GM21515 (cell line): ENCODE measurements around the gene KCNK7.
"Not testable (repeated sequence)": the region's sequence is repeated elsewhere in the genome, so short reads cannot be mapped to it uniquely, and the experiment has no call there.

Source experiments
- ATAC-seq: cut with Tn5 transposase; IDR thresholded peaks from one replicate; pipeline ENCODE4 v1.9.1; 2021; ENCODE audit not compliant: unreplicated experiment

The KCNK7 gene

GRCh38 chr11:65595543-65596281 is at the start of gene KCNK7:
Gene KCNK7, minus strand, starts transcription at chr11:65595800. Its CDS starts 28 bp downstream, at chr11:65595772.
- ATAC-seq, result no peak

DNA sequence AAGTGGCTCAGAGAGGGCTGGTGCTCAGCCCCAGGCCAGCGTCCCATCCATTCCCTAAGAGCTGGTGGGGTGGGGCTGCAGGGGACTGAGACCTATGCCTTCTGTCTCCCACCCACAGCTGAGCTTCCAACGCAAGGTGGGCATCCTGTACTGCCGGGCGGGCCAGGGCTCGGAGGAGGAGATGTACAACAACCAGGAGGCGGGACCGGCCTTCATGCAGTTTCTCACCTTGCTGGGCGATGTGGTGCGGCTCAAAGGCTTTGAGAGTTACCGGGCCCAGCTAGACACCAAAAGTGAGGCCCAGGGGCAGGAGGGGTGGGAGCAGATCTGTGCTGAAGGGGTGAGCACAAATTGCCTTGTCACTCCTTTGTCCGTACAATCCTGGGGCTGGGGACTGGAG is 49.2 kb upstream of the KCNK7 start:
- ATAC-seq, result no peak

DNA sequence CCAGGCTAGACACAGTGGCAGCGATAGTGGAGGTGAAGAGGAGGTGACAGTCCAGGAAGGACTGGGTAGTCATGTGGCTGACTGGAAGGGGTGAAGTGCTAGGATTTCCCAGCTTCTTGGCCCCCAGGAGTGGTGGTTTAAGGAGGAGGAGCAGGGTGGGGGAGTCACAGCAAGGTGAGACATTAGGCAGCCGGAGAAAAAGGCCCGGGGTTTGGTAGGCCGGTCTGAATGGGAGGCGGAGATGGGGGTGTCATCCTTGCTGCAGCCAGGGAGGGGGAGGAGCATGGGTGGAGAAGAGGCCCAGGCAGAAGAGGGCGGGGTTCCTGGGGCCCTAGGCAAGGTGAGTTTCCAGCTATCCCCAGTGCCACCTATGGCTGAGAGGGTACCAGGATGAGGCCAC is 48.4 kb upstream of the KCNK7 start:
- ATAC-seq, result no peak

DNA sequence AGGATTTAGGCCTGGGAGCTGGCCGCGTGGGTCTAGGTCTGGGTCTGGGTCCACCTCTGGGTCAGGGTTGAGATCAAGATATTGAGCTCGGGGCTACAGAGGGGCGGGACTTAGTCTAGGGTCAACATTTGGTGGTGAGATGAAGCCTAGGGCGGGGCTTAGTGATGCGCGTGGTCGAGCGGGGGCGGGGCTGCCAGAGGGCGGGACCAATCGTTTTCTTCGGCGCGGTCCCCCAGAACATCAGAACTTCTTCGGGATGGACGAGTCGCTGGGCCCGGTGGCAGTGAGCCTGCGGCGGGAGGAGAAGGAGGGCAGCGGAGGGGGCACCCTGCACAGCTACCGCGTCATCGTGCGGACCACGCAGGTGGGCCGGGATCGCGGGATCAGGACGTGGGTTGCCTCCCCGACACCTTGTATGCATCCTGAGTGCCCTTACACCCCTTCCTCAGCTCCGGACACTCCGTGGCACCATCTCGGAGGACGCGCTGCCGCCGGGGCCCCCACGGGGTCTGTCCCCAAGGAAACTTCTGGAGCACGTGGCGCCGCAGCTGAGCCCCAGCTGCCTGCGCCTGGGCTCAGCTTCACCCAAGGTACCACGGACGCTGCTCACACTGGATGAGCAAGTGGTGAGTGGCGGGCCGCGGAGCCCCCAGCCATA is 46.5 kb upstream of the KCNK7 start:
- no peak for ATAC-seq

GRCh38 chr11:65641297-65642013 is 45.9 kb upstream of the KCNK7 start:
- ATAC-seq, result no peak

DNA sequence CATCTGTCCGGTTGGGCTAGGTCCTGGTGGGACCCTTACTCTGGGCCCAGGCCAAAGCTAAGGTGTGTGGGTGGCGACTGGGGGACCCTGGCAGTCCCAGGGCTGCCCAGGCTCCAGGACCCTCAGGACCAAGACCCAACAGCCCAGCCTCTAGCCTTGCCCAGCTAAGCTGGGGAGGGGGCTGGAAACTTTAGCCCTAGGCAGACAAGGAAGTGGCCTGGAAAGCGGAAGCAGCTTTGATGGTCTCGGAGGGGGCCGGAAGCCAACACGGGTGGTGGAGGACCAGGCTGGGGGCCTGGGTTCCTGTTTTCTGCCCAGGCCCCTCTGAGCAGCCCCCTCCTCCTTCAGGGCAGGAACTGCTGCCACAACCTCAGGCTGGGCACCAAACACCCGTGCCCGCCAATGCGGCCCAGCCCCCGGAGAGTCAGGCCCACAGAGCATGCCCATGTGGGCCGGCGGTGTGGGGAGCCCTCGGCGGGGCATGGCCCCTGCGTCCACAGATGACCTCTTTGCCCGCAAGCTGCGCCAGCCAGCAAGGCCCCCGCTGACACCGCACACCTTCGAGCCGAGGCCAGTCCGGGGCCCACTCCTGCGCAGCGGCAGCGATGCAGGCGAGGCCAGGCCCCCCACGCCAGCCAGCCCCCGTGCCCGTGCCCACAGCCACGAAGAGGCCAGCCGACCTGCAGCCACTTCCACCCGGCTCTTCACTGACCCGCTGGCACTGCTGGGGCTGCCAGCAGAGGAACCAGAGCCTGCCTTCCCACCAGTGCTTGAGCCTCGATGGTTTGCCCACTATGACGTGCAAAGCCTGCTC is 45.1 kb upstream of the KCNK7 start:
- no peak for ATAC-seq

DNA sequence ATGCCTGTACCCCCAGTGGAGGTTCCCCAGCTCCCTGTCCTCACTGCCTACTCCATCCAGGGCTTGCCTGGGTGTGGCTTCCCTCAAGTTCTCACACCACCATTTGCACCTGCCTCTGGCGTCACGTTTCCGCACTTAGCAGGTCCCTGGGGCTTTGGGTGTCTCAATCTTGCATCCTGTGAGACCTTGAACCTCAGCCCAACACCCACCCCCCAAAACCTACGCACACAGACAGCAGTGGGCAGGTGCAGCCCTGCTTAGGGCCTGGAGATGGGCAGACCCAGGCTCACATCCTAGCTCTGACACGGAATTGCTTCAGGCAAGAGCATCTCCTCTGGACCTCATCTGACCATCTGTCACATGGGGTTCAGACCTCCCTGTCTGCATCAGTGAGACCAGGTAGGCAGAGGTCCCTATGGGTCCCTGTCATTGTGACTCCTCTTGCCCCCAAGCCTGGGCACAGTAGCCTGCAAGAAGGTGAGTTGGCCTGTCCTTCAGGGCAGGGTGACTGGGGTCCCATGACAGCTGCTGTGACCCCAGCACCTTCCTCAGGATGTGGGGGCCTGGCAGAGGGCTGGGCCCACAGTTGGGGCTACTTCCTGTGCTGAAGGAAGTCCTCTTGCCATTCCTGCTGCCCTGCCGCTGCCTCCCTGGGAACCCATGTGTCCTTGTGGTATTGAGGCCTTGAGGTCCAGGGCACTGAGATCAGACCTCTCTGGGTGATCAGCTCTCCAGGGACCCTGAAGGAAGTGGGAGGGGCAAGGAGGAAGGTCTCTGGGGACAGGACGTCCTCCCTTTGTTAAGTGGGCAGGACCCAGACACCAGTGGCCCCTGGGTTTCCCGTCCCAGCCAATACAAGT is 44.3 kb upstream of the KCNK7 start:
- peak; percentile 31 for ATAC-seq

- ATAC-seq, result not testable (repeated sequence)
Observed at GRCh38 chr11:65639228-65639597, 43.6 kb upstream of the KCNK7 start.

DNA sequence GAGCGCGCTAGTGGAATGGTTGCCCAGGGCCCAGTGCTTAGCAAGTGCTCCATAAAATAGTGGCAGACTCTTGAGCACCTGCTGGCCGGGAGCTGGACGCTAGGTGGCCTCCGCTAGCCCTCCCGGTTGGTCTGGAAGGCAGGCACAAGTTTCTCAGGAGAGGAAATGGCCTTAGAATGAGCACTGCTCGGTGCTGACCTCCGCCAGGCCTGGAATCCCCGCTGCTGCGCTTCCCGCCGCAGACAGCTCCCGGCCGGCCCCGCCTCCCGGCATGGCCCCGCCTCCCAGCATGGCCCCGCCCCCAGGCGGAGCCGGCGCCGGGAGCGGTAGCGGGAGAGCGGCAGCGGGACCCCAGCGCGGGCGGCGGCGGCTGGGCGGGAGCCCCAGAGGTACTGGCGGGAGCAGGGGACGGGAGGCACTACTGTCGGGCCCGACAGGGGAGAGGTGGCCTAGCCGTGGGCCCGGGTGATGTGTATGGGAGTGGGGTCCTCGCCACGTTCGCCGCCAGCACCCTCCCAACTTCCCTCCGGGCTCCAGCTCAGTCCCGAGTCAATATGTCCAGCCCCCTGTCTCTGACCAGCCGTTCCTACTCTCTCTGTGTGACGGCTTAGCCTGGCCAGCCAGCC is 42.3 kb upstream of the KCNK7 start, which contains the start of gene SIPA1:
TSS of gene SIPA1 (plus strand) at position 308 of the 626 bp plus-strand sequence. CDS start 2,821 bp downstream, outside the sequence.
- ATAC-seq, result peak; percentile 43

GRCh38 chr11:65637032-65637557 is 41.5 kb upstream of the KCNK7 start:
- no peak for ATAC-seq

DNA sequence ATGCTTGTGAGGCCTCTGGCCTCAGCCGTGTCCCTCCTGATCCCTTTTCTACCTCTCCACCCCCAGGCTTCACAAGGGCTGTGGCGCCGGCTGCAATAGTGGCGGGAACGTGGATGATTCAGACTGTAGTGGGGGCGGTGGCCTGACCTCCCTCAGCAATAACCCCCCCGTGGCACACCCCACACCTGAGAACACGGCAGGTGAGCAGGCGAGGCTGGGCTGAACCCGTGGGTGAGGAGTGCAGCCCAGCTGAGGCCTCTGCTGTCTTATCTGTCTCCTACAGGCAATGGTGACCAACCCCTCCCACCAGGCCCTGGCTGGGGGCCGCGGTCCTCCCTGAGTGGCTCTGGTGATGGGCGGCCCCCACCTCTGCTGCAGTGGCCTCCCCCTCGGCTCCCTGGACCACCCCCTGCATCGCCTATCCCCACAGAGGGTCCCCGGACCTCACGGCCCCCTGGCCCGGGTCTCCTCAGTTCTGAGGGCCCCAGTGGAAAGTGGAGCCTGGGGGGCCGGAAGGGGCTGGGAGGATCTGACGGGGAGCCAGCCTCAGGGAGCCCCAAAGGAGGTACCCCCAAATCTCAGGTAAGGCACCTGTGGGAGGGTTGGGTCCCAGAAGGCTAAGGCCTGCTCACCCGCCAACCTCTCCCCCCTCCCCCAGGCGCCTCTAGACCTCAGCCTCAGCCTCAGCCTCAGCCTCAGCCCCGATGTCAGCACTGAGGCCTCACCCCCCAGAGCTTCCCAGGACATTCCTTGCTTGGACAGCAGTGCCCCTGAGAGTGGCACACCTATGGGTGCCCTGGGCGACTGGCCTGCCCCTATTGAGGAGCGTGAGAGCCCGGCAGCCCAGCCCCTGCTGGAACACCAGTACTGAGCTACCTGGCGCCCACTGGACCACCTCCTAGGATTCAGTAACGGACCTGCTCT is 40.8 kb upstream of the KCNK7 start:
- ATAC-seq, result no peak

GRCh38 chr11:65634905-65635731 is 39.5 kb upstream of the KCNK7 start:
- no peak for ATAC-seq

- ATAC-seq, result no peak
Observed at GRCh38 chr11:65634440-65634839, 38.8 kb upstream of the KCNK7 start.

DNA sequence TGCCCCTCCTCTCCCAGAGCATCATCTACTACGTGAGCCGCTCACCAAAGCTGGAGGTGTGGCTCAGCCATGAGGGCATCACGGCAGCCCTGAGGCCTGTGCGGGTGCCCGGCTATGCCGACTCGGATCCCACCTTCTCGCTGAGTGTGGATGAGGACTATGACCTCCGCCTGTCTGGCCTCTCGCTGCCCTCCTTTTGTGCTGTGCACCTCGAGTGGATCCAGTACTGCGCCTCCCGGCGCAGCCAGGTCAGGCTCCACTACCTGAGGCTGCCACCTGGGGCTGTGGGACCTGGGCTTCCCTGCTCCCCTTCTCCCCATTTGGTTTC is 38.5 kb upstream of the KCNK7 start:
- no peak for ATAC-seq

DNA sequence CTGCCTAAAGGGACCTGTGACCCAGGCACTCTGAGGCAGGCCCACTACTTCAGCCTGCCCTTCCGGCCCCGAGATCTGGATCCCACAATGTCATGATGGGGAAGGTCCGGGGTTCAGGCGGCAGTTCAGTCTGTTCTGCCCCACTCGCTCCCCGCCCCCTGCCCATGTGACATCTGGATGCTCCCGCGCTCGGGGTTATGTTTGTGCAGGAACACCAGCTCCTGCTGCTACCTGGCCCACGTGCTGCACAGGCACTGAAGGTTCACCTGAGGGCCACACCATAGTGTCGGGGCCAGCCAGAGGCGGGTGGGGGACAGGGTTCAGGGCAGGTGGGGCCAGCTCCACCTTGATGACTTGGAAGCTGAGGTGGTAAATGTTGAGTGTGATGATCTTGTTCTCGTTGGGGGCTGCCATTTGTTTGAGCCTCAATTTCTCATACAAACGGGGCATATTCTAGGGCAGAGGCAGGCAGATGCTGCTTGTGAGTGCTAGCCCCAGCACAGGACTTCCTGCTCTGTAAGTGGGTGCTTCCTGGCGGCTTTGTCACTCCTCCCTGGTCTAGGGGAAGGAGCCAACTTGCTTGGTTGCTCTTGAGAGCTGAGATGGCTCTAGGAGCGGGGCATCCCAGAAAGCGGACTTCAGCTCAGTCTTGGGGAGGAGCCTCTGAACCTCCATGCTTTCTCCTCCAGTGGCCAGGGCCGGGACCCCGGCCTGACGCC is 37.9 kb upstream of the KCNK7 start:
- ATAC-seq, result no peak

GRCh38 chr11:65630215-65630614 is 34.6 kb upstream of the KCNK7 start:
- ATAC-seq, result no peak

DNA sequence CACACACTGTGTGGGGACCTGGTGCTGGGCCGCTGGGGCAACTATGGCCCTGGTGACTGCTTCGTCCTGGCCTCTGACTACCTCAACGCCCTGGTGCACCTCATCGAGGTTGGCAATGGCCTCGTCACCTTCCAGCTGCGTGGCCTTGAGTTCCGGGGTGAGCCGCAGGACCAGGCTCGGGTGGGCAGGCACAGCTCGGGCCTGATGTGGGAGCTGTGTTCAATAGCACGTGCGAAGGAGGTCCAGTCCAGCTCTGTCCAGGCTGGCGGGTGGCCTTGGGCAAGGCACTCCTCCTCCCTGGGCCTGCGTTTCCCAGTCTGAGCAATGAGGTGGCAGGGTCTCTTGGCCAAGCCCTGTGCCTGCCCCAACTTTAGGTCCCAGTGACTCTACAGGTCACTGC is 34.0 kb upstream of the KCNK7 start:
- ATAC-seq, result no peak
